ENCODE measurements around the gene PPARD. TPM values are rescaled to one million over a fixed set of nuclear protein-coding genes. Genes with fewer than 3 reads are reported as not detected.
"Not testable (repeated sequence)": the region's sequence is repeated elsewhere in the genome, so short reads cannot be mapped to it uniquely, and the experiment has no call there.

PPARD gene
- 2.7 and 3.2 TPM in 2 replicates for total RNA-seq (2014; rRNA removed; shearing (Covaris generic))

- peak; percentile 90 for DNase-seq (ENCODE audit: low spot score)
Measured at GRCh38 chr6:35342258-35343091, at the start of gene PPARD. TSS of gene PPARD (plus strand) at chr6:35342558. CDS start at chr6:35411088, 68,530 bp downstream.

- DNase-seq (ENCODE audit: low spot score), result no peak
Measured at GRCh38 chr6:35293681-35294080, 48.7 kb upstream of the PPARD start.

GRCh38 chr6:35294308-35294945, 47.9 kb upstream of the PPARD start:
- DNase-seq (ENCODE audit: low spot score), result peak; percentile 59

- no peak for DNase-seq (ENCODE audit: low spot score)
Measured at GRCh38 chr6:35295036-35295435, 47.3 kb upstream of the PPARD start.

- no peak for DNase-seq (ENCODE audit: low spot score)
Measured at GRCh38 chr6:35295521-35296315, 46.6 kb upstream of the PPARD start.

- DNase-seq (ENCODE audit: low spot score), result no peak
Measured at GRCh38 chr6:35296931-35297600, 45.3 kb upstream of the PPARD start.

- DNase-seq (ENCODE audit: low spot score), result no peak
Measured at GRCh38 chr6:35297601-35298481, 44.5 kb upstream of the PPARD start, which contains the start of gene DEF6. TSS of gene DEF6 (plus strand) at chr6:35297818. CDS start at chr6:35297857, 39 bp downstream.

- no peak for DNase-seq (ENCODE audit: low spot score)
Measured at GRCh38 chr6:35298625-35299140, 43.7 kb upstream of the PPARD start.

- DNase-seq (ENCODE audit: low spot score), result no peak
Measured at GRCh38 chr6:35299674-35300073, 42.7 kb upstream of the PPARD start.

- no peak for DNase-seq (ENCODE audit: low spot score)
Measured at GRCh38 chr6:35300848-35301247, 41.5 kb upstream of the PPARD start.

GRCh38 chr6:35302604-35303241, 39.6 kb upstream of the PPARD start:
- DNase-seq (ENCODE audit: low spot score), result no peak

- DNase-seq (ENCODE audit: low spot score), result no peak
Measured at GRCh38 chr6:35304299-35304698, 38.1 kb upstream of the PPARD start.

- no peak for DNase-seq (ENCODE audit: low spot score)
Measured at GRCh38 chr6:35305117-35305516, 37.2 kb upstream of the PPARD start.

- not testable (repeated sequence) for DNase-seq (ENCODE audit: low spot score)
Measured at GRCh38 chr6:35307138-35307537, 35.2 kb upstream of the PPARD start.

- DNase-seq (ENCODE audit: low spot score), result not testable (repeated sequence)
Measured at GRCh38 chr6:35308543-35308942, 33.8 kb upstream of the PPARD start.

- DNase-seq (ENCODE audit: low spot score), result no peak
Measured at GRCh38 chr6:35309611-35310264, 32.6 kb upstream of the PPARD start.

GRCh38 chr6:35310265-35310831, 32.0 kb upstream of the PPARD start:
- DNase-seq (ENCODE audit: low spot score), result no peak

GRCh38 chr6:35311390-35312075, 30.8 kb upstream of the PPARD start:
- no peak for DNase-seq (ENCODE audit: low spot score)
